KMS-11 (cell line): Measurements from ENCODE around the gene SPPL2B.
"Not testable (repeated sequence)": the region's sequence is repeated elsewhere in the genome, so short reads cannot be mapped to it uniquely, and the experiment has no call there.

ENCODE experiments used
- H2AFZ ChIP-seq: fragments of 200-600 bp; sonication (generic); 2 replicates; pipeline ENCODE4 v1.6.1; 2016; ENCODE audit warnings: antibody characterized with exemption, mixed run types, low read depth
- H3K27ac ChIP-seq: fragments of 200-600 bp; sonication (generic); 2 replicates; pipeline ENCODE4 v1.6.1; 2016; ENCODE audit warnings: mild to moderate bottlenecking, mixed run types
- H3K27me3 ChIP-seq: fragments of 200-600 bp; sonication (generic); 2 replicates; pipeline ENCODE4 v1.6.1; 2017; ENCODE audit warnings: mild to moderate bottlenecking, low read depth, mixed run types, moderate library complexity; ENCODE audit not compliant: insufficient read depth
- H3K36me3 ChIP-seq: fragments of 200-600 bp; sonication (generic); 2 replicates; pipeline ENCODE4 v1.6.1; 2017; ENCODE audit warnings: mild to moderate bottlenecking, mixed run types; ENCODE audit not compliant: insufficient read depth
- H3K4me1 ChIP-seq: fragments of 200-600 bp; sonication (generic); 2 replicates; pipeline ENCODE4 v1.6.1; 2016; ENCODE audit warnings: mild to moderate bottlenecking, low read depth, mixed run types; ENCODE audit not compliant: poor library complexity, severe bottlenecking
- H3K4me2 ChIP-seq: fragments of 200-600 bp; sonication (generic); 2 replicates; pipeline ENCODE4 v1.7.0; 2016; ENCODE audit warnings: mild to moderate bottlenecking, mixed run types
- H3K4me3 ChIP-seq: fragments of 200-600 bp; sonication (generic); IDR thresholded peaks from 2 replicates; pipeline ENCODE4 v1.6.1; 2017; ENCODE audit warnings: low read depth, low read length, mixed read lengths; ENCODE audit not compliant: insufficient read depth
- H3K79me2 ChIP-seq: fragments of 200-600 bp; sonication (generic); 2 replicates; pipeline ENCODE4 v1.6.1; 2016; ENCODE audit warnings: low read depth, mixed run types; ENCODE audit not compliant: insufficient read depth
- H3K9ac ChIP-seq: fragments of 200-600 bp; sonication (generic); 2 replicates; pipeline ENCODE4 v1.6.1; 2016; ENCODE audit warnings: mild to moderate bottlenecking, mixed run types
- H4K20me1 ChIP-seq: fragments of 200-600 bp; sonication (generic); 2 replicates; pipeline ENCODE4 v1.6.1; 2016; ENCODE audit warnings: mild to moderate bottlenecking, mixed run types; ENCODE audit not compliant: insufficient read depth
- CTCF ChIP-seq: fragments of 200-600 bp; sonication (generic); conservative IDR thresholded peaks from 2 replicates; pipeline ENCODE4 v1.6.1; 2017; ENCODE audit warnings: low read depth, mild to moderate bottlenecking, antibody characterized with exemption, low read length, moderate library complexity, mixed read lengths

SPPL2B gene

GRCh38 chr19:2389594-2389993 lies 61.1 kb downstream of the SPPL2B start:
- Histone ChIP-seq H3K27me3 (no peaks in the 10 kb centered on the region; the same call in 1 of the 2 replicates), H3K9ac (no peak overlapping the region), H3K79me2 (no peaks in the 10 kb centered on the region), H3K4me3 (no peak overlapping the region), H3K4me1 (peaks cover 33% of the 10 kb centered on the region), H4K20me1 (no peaks in the 10 kb centered on the region), H2AFZ (no peak overlapping the region), H3K36me3 (no peaks in the 10 kb centered on the region), H3K27ac (no peak overlapping the region), H3K4me2 (no peak overlapping the region)
- TF ChIP-seq CTCF = no peak

- H3K4me3 ChIP-seq = no peak overlapping the region
- H3K9ac ChIP-seq = no peak overlapping the region
- peak; percentile 87 for TF ChIP-seq CTCF
These were observed 62.7 kb downstream of the SPPL2B start for GRCh38 chr19:2391118-2391725.

GRCh38 chr19:2392366-2392765 lies 63.9 kb downstream of the SPPL2B start:
- H3K27me3 ChIP-seq = no peaks in the 10 kb centered on the region
- H3K9ac ChIP-seq = no peak overlapping the region
- TF ChIP-seq CTCF = no peak
- H3K4me1 ChIP-seq = peaks cover 47% of the 10 kb centered on the region
- no peaks in the 10 kb centered on the region for H3K79me2 ChIP-seq
- H3K27ac ChIP-seq = no peak overlapping the region
- no peaks in the 10 kb centered on the region for H3K36me3 ChIP-seq
- no peak overlapping the region for H2AFZ ChIP-seq
- no peak overlapping the region for H3K4me3 ChIP-seq
- no peaks in the 10 kb centered on the region for H4K20me1 ChIP-seq
- no peak overlapping the region for H3K4me2 ChIP-seq

More at GRCh38 chr19:2391118-2391725, 62.7 kb downstream of the SPPL2B start:
- Histone ChIP-seq H3K27ac (no peak overlapping the region), H3K27me3 (no peaks in the 10 kb centered on the region), H2AFZ (no peak overlapping the region), H4K20me1 (no peaks in the 10 kb centered on the region), H3K36me3 (no peaks in the 10 kb centered on the region), H3K4me2 (no peak overlapping the region), H3K79me2 (no peaks in the 10 kb centered on the region), H3K4me1 (peaks cover 47% of the 10 kb centered on the region)

GRCh38 chr19:2392899-2393298 lies 64.4 kb downstream of the SPPL2B start:
- H3K27ac ChIP-seq = peak overlapping the region; percentile 95; the same call in 1 of the 2 replicates
- H3K36me3 ChIP-seq = not testable (repeated sequence)

GRCh38 chr19:2394054-2394441 lies 65.6 kb downstream of the SPPL2B start:
- no peaks in the 10 kb centered on the region for H4K20me1 ChIP-seq
- TF ChIP-seq CTCF = no peak
- no peaks in the 10 kb centered on the region for H3K27me3 ChIP-seq
- H3K36me3 ChIP-seq = no peaks in the 10 kb centered on the region
- H3K27ac ChIP-seq = peak overlapping the region; percentile 95
- no peaks in the 10 kb centered on the region for H3K79me2 ChIP-seq
- H3K4me3 ChIP-seq = no peak overlapping the region
- peak overlapping the region; percentile 45 for H2AFZ ChIP-seq
- peak overlapping the region; percentile 63 for H3K9ac ChIP-seq
- peak overlapping the region; percentile 90 for H3K4me2 ChIP-seq
- H3K4me1 ChIP-seq = peaks cover 47% of the 10 kb centered on the region

More at GRCh38 chr19:2392899-2393298, 64.4 kb downstream of the SPPL2B start:
- H2AFZ ChIP-seq, H4K20me1 ChIP-seq, H3K4me3 ChIP-seq, H3K27me3 ChIP-seq, H3K79me2 ChIP-seq: not testable (repeated sequence)
- Histone ChIP-seq H3K4me1 (peaks cover 47% of the 10 kb centered on the region), H3K4me2 (peak overlapping the region; percentile 90; the same call in 1 of the 2 replicates), H3K9ac (peak overlapping the region; percentile 63; the same call in 1 of the 2 replicates)
